Measurements from ENCODE around the gene TTLL4.

GRCh38 chr2:218722419-218722818 lies 11.8 kb downstream of the TTLL4 start:
- TF ChIP-seq CTCF (IDR thresholded peaks at IDR 0.05) (no peak), POLR2A (IDR thresholded peaks at IDR 0.05) (no peak)

All from breast epithelium (tissue), 3 donors.